ENCODE results near the gene EPSTI1.
"Not testable (repeated sequence)": the region's sequence is repeated elsewhere in the genome, so short reads cannot be mapped to it uniquely, and the experiment has no call there.

- not testable (repeated sequence) for TF ChIP-seq EZH2 (IDR thresholded peaks at IDR 0.05; ENCODE audit: insufficient read depth, poor library complexity, severe bottlenecking); EZH2phosphoT487 (IDR thresholded peaks at IDR 0.05; ENCODE audit: insufficient read depth, low read depth)
These were observed 129.7 kb downstream of the EPSTI1 start for GRCh38 chr13:42862370-42862769.

Measured in GM23248 (cell line).